AG09319 (cell line): ENCODE data around the gene KIAA1217.

ENCODE experiments used
- DNase-seq: peaks from one replicate; pipeline ENCODE4 v3.0.0-alpha.2; 2010; ENCODE audit warnings: low read depth; ENCODE audit errors: extremely low read depth
- CTCF ChIP-seq: IDR thresholded peaks from 2 replicates; pipeline ENCODE4 v1.5.1; 2011; ENCODE audit warnings: low read depth, mild to moderate bottlenecking, inconsistent platforms, low read length, moderate library complexity

Gene KIAA1217

GRCh38 chr10:24370877-24371276 lies 161.9 kb downstream of the KIAA1217 start:
- no peak for DNase-seq

GRCh38 chr10:24371396-24371795 lies 162.5 kb downstream of the KIAA1217 start:
- DNase-seq: no peak

More at GRCh38 chr10:24370877-24371276, 161.9 kb downstream of the KIAA1217 start:
- TF ChIP-seq CTCF: no peak

GRCh38 chr10:24374134-24374915 lies 165.4 kb downstream of the KIAA1217 start:
- no peak for DNase-seq
- no peak for TF ChIP-seq CTCF

More at GRCh38 chr10:24371396-24371795, 162.5 kb downstream of the KIAA1217 start:
- no peak for TF ChIP-seq CTCF

- no peak for TF ChIP-seq CTCF
- DNase-seq: no peak
Measured at GRCh38 chr10:24375510-24375909, 166.6 kb downstream of the KIAA1217 start.

GRCh38 chr10:24376731-24377130 lies 167.8 kb downstream of the KIAA1217 start:
- DNase-seq: no peak
- no peak for TF ChIP-seq CTCF

- DNase-seq: no peak
- TF ChIP-seq CTCF: no peak
Measured at GRCh38 chr10:24378126-24378920, 169.4 kb downstream of the KIAA1217 start.
